GM19193 (cell line): ENCODE results near the gene LSM7.

Experiments
- POLR2A ChIP-seq: IDR thresholded peaks from 4 replicates; pipeline ENCODE4 v1.6.1; 2011; ENCODE audit not compliant: insufficient read depth, insufficient read length; ENCODE audit errors: extremely low read depth

The LSM7 gene

DNA sequence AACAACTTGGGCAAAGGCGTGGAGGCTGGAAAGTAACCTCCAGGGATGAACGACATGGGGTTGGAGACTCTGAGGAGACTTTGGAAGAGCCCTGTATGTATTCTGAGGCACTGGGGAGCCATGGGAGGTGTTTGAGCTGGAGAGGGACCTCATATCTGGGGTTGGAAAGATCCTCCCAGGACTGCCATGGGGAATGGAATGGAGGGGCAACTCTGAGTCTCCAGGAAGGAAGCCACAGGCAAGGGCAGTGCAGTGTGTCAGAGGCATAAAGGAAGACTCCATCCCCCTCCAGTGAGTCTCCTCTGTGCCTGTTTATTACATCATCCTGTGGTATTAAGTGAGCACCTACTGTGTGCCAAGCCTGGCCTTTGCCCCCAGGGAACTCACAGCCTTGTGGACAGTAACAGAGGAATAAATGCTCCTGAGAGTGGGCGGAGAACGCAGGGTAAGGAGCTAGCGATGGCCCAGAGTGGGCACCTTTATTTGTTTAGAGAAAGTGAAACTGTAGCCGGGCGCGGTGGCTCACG is 54.1 kb downstream of the LSM7 start:
- TF ChIP-seq POLR2A = no peak

DNA sequence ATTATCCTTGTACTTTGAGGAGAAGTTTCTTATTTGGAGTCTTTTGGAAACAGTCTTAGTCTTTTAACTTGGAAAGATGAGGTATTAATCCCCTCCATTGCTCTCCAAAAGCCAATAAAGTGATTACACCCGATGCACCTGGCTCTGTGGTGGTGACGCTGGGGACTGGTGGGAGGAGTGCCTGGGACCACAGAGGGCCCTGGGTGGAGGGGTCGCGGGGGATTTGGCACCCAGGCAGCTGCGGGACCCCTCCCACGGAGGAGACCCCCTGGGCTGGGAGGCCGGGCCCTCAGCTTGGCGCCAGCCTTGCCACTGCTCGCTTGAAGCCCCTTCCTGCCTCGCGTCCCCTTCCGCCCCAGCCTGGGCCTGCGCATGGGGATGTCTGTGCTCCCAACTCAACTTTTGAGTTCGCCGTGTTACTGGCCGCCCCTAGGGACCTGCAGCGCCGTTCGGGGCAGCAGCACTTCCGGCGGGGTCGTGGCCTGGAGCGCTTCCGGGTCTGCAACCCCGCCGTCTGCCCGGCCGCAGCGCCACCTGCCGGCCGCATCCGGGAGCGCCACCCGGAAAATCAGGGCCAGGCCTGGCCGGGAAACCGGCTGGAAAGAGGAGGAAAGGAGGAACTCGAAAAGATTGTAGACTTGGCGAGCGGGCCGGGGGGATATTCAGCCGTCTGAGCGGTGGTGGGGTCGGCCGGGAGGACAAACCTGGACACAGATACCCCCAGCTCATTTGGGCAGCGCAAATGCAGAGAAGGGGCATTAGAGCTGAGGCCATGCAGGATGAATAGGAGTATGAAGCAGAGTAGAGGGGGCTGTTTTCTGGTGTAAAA is 54.8 kb downstream of the LSM7 start:
- peak; percentile 40 for TF ChIP-seq POLR2A
